AG09309 (cell line): Measurements from ENCODE around the gene PRXL2C.
"Not testable (repeated sequence)": the region's sequence is repeated elsewhere in the genome, so short reads cannot be mapped to it uniquely, and the experiment has no call there.

Experiments used
- DNase-seq: peaks from one replicate; pipeline ENCODE4 v3.0.0-alpha.2; 2010; ENCODE audit warnings: low read depth
- H3K4me3 ChIP-seq: 2 replicates; pipeline ENCODE4 v1.5.1; 2011; ENCODE audit warnings: mild to moderate bottlenecking, low read depth, low read length, moderate library complexity; ENCODE audit not compliant: control insufficient read depth
- CTCF ChIP-seq: IDR thresholded peaks from 2 replicates; pipeline ENCODE4 v1.5.1; 2011; ENCODE audit warnings: mild to moderate bottlenecking, low read depth, low read length, inconsistent platforms; ENCODE audit not compliant: insufficient read depth, control insufficient read depth; ENCODE audit errors: missing control alignments

Gene PRXL2C

GRCh38 chr9:96618209-96619123 is 36.7 kb downstream of the PRXL2C start:
- no peak for TF ChIP-seq CTCF
- peak overlapping the region; percentile 78 for H3K4me3 ChIP-seq
- no peak for DNase-seq

GRCh38 chr9:96617439-96618185 is 37.5 kb downstream of the PRXL2C start:
- no peak for TF ChIP-seq CTCF

GRCh38 chr9:96616817-96617438 is 38.2 kb downstream of the PRXL2C start:
- no peak for TF ChIP-seq CTCF
- no peak overlapping the region for H3K4me3 ChIP-seq
- DNase-seq = no peak

More at GRCh38 chr9:96617439-96618185, 37.5 kb downstream of the PRXL2C start:
- no peak overlapping the region for H3K4me3 ChIP-seq
- no peak for DNase-seq

GRCh38 chr9:96615411-96615810 is 39.7 kb downstream of the PRXL2C start:
- H3K4me3 ChIP-seq = no peak overlapping the region
- DNase-seq = no peak
- TF ChIP-seq CTCF = no peak

- H3K4me3 ChIP-seq, DNase-seq: not testable (repeated sequence)
Measured at GRCh38 chr9:96614664-96615063, 40.5 kb downstream of the PRXL2C start.

GRCh38 chr9:96612966-96613589 is 42.0 kb downstream of the PRXL2C start:
- TF ChIP-seq CTCF = no peak
- no peak overlapping the region for H3K4me3 ChIP-seq
- no peak for DNase-seq
